Adipose tissue (tissue), 3 donors: Measurements from ENCODE around the gene VPS13D. TPM values are rescaled to one million over a fixed set of nuclear protein-coding genes. Genes with fewer than 3 reads are reported as not detected.
"Not testable (repeated sequence)": the region's sequence is repeated elsewhere in the genome, so short reads cannot be mapped to it uniquely, and the experiment has no call there.

Experiments used
- H3K27ac ChIP-seq: one replicate; pipeline ENCODE4 v1.5.1; 2013; ENCODE audit warnings: low read depth, low read length
- WGBS, 3 donors: extraction: QIAGEN DNeasy Blood & Tissue Kit; methylation state at CpG; one replicate each; pipeline ENCODE4 v1.1.7; 2013; 5-methylcytosine and 5-hydroxymethylcytosine counted together
- polyA plus RNA-seq, 3 donors: library from polyadenylated mRNA; stranded (reverse); fragments of 200-250 nt; gene quantifications; one replicate each; pipeline ENCODE4 v1.2.3, GENCODE V29; 2013
- donor health status: healthy with polysubstance abuse.
- donor health status: Bipolar disorder and iron deficiency.
- donor health status: healthy.

VPS13D gene
- polyA plus RNA-seq, 3 donors, result 10.6 to 40.7 (median 23.4) TPM

GRCh38 chr1:12524266-12524665, 294.4 kb downstream of the VPS13D start:
- 96 to 98% (median 98%) methylated on average over 2 of the region's 2 CpGs for WGBS, 3 donors
- no peak overlapping the region for H3K27ac ChIP-seq

- H3K27ac ChIP-seq, result no peak overlapping the region
- WGBS, 3 donors, result 67 to 72% (median 71%) methylated on average over 13 of the region's 13 CpGs
Measured at GRCh38 chr1:12525311-12526181, 295.7 kb downstream of the VPS13D start.

GRCh38 chr1:12527564-12527963, 297.7 kb downstream of the VPS13D start:
- H3K27ac ChIP-seq, result no peak overlapping the region
- WGBS, 3 donors, result 59 to 95% (median 89%) methylated on average over 16 of the region's 16 CpGs

- 43 to 82% (median 79%) methylated on average over 24 of the region's 24 CpGs for WGBS, 3 donors
- no peak overlapping the region for H3K27ac ChIP-seq
Measured at GRCh38 chr1:12528021-12528852, 298.4 kb downstream of the VPS13D start.

- 86 to 97% (median 93%) methylated on average over 3 of the region's 3 CpGs for WGBS, 3 donors
Measured at GRCh38 chr1:12529640-12530174, 299.9 kb downstream of the VPS13D start.

GRCh38 chr1:12530462-12531178, 300.8 kb downstream of the VPS13D start:
- 68 to 87% (median 86%) methylated on average over 11 of the region's 11 CpGs for WGBS, 3 donors
- no peak overlapping the region for H3K27ac ChIP-seq

More at GRCh38 chr1:12529640-12530174, 299.9 kb downstream of the VPS13D start:
- no peak overlapping the region for H3K27ac ChIP-seq

GRCh38 chr1:12531179-12531499, 301.3 kb downstream of the VPS13D start:
- 29 to 84% (median 74%) methylated on average over 1 of the region's 1 CpG for WGBS, 3 donors
- H3K27ac ChIP-seq, result no peak overlapping the region

GRCh38 chr1:12532405-12533315, 302.8 kb downstream of the VPS13D start:
- 91 to 95% (median 92%) methylated on average over 19 of the region's 19 CpGs for WGBS, 3 donors
- H3K27ac ChIP-seq, result no peak overlapping the region

- no peak overlapping the region for H3K27ac ChIP-seq
- WGBS, 3 donors, result 91 to 100% (median 93%) methylated on average over 1 of the region's 1 CpG
Measured at GRCh38 chr1:12536023-12536639, 306.3 kb downstream of the VPS13D start.

GRCh38 chr1:12537294-12537693, 307.5 kb downstream of the VPS13D start:
- WGBS, 3 donors, result 90 to 96% (median 96%) methylated on average over 4 of the region's 4 CpGs
- no peak overlapping the region for H3K27ac ChIP-seq

GRCh38 chr1:12537906-12538461, 308.2 kb downstream of the VPS13D start:
- 95 to 97% (median 97%) methylated on average over 3 of the region's 3 CpGs for WGBS, 3 donors
- no peak overlapping the region for H3K27ac ChIP-seq

- 66 to 85% (median 72%) methylated on average over 3 of the region's 3 CpGs for WGBS, 3 donors
- H3K27ac ChIP-seq, result not testable (repeated sequence)
Measured at GRCh38 chr1:12538536-12538935, 308.7 kb downstream of the VPS13D start.

GRCh38 chr1:12539320-12539704, 309.5 kb downstream of the VPS13D start:
- no peak overlapping the region for H3K27ac ChIP-seq
- 96 to 98% (median 97%) methylated on average over 2 of the region's 2 CpGs for WGBS, 3 donors

- no peak overlapping the region for H3K27ac ChIP-seq
- WGBS, 3 donors, result 45 to 55% (median 49%) methylated on average over 34 of the region's 34 CpGs
Measured at GRCh38 chr1:12539705-12540579, 310.1 kb downstream of the VPS13D start.

- WGBS, 3 donors, result 63 to 85% (median 67%) methylated on average over 16 to 17 of the region's 17 CpGs
- peak overlapping the region; percentile 7 for H3K27ac ChIP-seq
Measured at GRCh38 chr1:12540580-12541273, 310.9 kb downstream of the VPS13D start.
